CD1c-positive myeloid dendritic cell (primary cell): ENCODE results near the gene ATF6B.

Experiments
- DNase-seq: peaks from one replicate; pipeline ENCODE4 v3.0.0-alpha.2; 2016; ENCODE audit errors: extremely low spot score

Gene ATF6B

GRCh38 chr6:32131439-32131948 lies 3.4 kb upstream of the ATF6B start:
- DNase-seq = no peak

DNA sequence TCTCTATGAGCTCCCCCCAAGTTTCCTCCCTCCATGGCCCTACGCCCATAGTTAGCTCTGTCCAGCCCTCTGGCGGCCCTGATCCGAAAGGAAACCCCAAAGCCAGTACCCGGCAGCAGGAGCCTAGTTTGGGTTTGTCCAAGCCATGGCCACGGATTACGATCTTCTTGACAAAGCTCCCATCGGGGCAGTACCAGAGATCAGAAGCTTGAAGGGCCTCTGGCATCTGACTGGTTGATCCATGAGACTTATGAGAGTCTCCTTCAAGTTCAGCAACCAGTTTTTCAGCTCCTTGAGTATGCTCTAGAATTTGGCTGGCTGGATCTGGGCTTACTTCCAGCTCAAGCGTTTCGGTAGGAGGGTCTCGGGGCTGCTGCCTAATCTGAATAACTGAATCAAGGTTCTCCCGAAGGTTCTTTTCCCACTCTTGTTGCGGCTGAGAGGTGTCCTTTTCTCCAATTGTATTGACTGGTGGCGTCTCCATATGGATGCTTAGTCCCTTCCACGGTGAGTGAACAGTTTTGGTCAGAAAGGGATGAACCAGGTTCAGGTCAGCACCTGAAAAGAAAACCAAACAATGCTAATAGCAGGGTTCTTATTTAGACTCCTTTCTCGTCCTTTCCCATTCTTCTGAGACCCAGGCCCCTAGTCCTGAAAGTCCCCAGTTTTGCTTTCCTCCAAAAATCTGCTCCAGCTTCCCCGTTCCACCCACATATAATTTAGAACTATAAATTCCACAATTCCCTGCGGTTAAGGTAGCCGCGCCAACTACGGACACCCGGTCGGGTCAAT lies 1.4 kb upstream of the ATF6B start:
- DNase-seq = no peak

DNA sequence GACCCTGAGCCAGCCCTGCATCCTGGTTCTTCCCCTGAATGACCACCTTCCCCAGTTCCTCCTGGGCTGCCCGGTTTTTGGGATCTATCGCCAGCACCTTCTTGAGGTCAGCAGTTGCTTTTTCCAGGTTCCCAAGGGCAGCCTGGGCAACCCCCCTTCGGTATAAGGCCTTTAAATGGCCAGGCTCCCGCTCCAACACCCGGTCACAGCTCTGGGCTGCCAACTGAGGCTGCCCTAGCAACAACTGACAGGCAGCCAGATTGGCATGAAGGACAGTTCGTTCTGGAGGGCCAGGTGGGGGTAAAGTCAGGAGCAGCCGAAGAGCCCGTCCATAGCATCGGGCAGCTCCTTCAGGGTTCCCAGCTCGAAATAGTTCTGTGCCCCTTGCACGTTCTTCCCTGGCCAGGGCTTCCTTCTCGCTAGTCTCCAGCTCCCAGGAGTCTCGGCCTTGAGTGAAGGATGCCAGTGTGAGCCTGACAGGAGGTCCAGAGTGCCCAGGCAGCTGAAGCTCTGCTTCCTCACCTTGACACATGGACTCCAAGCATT lies 778 bp upstream of the ATF6B start:
- DNase-seq = no peak

- no peak for DNase-seq
These were observed 683 bp downstream of the ATF6B start for GRCh38 chr6:32127409-32127716.

DNA sequence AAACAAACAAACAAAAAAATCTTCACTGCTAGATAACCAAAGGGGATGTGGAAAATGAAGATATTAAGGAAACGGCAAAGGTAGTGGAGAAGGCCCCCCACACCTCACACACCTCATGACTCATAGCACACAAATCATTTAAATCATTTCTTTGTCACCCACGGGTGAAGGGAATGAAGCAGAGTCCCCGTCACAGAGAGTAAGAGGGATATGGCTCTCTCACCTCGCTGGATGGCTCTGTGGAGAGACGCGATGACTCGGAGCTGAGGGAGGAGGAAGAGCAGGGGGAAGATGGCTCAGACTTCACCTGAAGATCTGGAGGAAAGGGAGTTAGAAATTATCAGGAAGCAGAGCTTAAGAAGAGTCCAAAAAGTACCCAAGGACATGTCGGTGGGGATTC lies 1.2 kb downstream of the ATF6B start:
- no peak for DNase-seq

GRCh38 chr6:32123681-32124080 lies 4.4 kb downstream of the ATF6B start:
- DNase-seq = no peak

GRCh38 chr6:32120573-32121059 lies 7.4 kb downstream of the ATF6B start:
- no peak for DNase-seq

DNA sequence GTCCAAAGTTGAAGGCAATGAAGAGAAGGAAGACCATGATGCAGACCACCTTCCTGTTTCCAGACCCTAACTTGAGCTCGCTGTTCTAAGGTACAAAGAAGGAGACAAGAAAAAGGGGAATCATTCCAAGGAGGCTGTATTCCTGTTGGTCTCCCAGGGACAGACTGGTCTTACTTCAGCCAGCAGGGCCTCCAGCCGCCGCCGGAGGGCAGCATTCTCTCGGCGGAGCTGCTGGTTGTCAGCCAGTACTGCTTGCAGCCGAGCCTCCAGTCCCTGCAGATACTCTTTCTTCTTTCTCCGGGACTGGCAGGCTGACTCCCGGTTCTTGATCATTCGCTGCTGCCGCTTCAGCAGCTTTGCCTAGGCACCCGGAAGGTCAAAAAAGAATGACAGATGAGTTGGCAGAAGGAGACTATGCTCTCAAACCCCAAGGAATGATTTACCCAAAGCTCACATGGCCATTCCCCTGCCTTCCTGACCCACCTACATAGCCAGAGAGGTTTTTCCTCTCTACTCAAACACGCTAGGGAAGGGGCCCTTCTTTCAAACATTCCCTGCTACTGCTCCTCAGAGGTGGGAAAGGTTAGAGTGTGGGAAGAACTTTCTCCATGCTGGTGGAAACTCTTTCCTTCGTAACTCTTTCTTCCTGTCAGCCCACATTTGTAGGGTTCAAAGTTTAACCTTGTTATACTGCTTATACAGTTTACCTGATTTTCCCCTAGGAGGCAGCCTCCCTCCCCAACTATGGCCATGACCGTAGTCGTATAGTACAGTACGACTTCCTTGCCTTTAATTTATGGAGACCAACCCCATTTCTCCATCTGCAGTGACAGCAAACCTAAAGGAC lies 9.0 kb downstream of the ATF6B start:
- peak; percentile 81 for DNase-seq

DNA sequence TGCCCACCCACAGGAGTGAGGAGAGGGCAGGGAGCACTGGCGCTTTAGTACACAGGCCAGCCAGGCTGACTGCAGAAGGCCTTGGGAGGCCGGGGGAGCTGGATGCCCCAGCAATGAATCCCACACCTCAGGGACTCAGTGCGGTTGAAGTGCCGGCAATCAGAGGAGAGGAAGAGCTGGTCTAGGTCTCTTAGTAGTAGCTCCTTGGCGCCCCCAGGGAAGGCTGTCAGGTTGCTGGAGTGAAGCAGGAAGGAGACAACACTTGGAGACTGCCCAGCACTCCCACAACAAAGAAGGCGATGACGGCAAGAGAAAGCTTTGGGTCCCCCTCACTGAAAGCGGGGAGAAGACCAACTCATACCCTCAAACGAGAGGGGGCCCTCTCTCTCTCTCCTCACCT lies 10.6 kb downstream of the ATF6B start:
- DNase-seq = no peak

GRCh38 chr6:32116674-32117073 lies 11.4 kb downstream of the ATF6B start:
- DNase-seq = no peak

GRCh38 chr6:32115623-32116022 lies 12.4 kb downstream of the ATF6B start:
- DNase-seq = no peak

DNA sequence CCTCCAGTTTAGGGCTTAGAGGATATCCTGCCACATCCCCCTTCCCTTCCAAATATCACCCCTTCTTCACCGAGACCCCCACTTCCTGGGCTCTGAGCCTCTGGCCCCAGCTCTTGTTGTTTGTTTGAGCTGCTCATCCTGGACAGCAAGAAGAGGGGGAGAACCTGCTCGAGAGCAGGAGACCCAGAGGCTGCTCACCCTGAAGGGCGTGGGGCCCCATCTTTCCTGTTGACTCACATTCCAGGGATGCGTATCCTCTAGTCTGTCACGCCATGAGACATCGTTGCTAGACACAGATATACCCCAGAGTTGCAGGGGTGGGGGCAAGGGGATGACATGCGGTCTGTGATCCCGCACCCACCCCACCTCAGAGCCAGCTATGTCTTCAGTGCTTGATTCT lies 13.2 kb downstream of the ATF6B start:
- no peak for DNase-seq

DNA sequence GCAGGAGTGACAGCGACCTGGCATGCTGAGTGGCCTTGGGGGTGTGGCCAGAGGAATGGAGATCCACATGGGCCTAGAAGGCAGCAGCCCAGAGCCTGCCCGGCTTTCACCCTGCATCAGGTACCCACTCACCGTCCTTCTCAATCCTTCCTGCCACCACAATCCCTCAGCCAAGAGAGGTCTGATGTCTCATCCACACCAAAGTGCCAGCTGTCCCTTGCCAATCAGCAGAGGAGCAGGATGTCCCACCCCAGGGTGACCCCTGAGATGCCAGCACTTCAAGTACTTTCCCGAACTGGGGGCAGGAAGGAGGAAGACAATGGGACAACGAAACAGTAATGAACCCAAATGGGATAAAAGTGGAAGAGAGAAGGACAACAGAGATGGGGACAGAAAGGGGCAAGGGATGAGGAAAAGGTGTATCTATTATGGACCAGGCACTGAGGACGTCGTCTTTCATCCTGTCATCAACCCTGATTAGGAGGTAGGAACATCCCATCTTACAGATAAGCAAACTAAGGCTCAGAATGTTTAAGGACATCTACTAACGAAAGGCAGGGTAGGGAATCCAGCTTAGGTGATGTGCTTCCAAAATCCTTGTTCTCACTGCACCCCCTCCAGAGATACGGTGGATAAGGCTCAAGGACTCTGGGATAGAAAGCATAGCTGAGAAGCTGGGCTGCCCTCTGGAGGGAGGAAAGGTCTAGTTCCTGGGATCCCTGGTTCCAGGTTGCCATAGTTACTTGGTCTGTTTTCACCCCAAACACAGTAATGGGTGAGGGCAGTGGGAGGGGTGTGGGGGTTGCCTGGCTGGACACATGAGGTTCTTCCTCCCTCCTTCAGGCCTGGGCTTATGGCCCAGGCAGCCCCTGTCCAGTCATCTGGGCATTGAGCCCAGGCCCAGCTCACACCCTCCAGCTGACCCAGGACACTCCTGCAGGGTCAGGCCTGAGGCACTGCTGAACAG lies 14.4 kb downstream of the ATF6B start:
- DNase-seq = peak; percentile 58

DNA sequence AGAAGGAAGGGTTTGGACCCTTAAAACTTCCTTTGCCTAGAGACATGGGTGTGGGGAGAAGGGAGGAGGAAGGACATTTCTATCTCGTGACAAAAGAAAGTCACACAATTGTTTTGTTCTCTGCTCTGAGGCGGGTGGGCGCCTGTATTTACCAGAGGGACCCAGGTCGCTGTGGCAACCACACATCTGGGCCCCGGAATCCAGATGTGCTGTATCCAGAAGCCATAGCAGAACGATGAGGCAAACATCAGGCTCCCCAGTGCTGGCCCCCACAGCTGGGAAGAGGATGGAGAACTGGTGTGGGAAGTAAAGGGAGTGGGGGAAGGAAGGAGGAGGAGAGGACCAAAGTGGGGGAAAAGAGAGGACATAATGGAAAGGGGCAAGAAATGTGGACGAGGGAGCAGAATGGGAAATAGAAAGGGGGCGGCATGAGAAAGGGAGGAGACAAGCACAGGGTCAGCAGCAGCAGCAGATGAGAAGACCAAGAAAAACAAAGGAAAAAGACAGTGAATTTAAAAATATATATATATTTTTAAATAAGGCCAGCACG lies 15.5 kb downstream of the ATF6B start:
- DNase-seq = no peak

DNA sequence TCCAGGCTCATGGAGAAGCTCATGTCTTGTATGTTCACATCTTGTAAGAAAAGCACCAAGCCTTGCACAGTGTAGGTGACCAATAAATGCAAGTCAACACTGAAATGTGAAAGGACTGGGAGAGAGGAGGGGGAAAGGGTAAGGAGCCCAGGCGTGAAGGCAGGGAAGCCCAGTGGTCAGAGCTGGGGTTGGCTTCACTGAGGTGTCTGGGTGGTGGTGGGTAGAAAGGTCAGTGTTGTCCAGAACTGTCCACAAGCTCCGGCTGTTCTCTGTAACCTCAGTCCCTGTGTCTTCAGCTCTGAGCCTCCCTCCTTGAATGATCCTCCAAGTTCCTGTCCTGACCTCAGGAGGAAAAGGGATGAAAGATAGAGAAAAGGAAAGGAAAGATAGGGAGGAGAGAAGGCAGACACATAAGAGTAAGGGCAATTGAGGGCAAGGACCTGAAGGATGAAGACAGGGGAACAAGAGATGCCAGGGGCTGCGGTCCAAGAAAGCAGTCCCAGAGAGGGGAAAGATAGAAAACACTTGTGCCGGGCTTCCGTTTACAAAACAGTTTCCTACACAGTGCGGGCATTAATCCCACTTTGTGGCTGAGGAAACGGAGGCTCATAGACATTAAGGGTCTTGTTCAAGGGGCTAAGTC lies 16.5 kb downstream of the ATF6B start:
- DNase-seq = no peak

- no peak for DNase-seq
These were observed 17.4 kb downstream of the ATF6B start for GRCh38 chr6:32110632-32111031.

- no peak for DNase-seq
These were observed 18.3 kb downstream of the ATF6B start for GRCh38 chr6:32109765-32110160.

GRCh38 chr6:32109114-32109764 lies 18.8 kb downstream of the ATF6B start, which contains the start of gene TNXB:
TNXB (minus strand) TSS chr6:32109338; CDS start chr6:32098198, 11,140 bp downstream.
- DNase-seq = no peak

DNA sequence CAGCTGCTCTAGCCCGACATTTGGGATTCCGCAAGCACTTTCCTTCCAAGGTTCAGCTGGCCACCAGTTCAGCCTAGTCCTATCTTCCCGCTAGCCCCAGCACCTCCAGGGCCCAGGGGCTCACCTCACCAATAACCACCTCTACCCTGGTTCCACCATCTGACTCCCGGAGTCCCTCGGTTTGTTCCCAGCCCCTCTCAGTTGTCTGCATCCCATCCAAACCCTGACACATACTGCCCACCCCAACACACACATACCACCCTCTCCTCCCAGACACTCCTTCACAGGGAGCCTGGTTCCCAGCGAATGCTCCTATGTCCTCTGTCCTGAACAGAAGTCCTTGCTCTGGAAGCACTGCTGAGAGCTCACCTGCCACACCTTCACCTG lies 19.3 kb downstream of the ATF6B start:
- no peak for DNase-seq

- peak; percentile 17 for DNase-seq
These were observed 19.9 kb downstream of the ATF6B start for GRCh38 chr6:32108094-32108627.
